GM12875 (cell line): ENCODE data around the gene CHPF.

ENCODE experiments used
- H3K4me3 ChIP-seq: one replicate; pipeline ENCODE4 v1.5.1; 2011; ENCODE audit warnings: low read depth, low read length, control low read depth
- CTCF ChIP-seq: IDR thresholded peaks from 2 replicates; pipeline ENCODE4 v1.5.1; 2011; ENCODE audit warnings: low read depth, mild to moderate bottlenecking, control low read depth, inconsistent platforms, low read length, moderate library complexity, borderline replicate concordance; ENCODE audit not compliant: insufficient read depth

CHPF gene

DNA sequence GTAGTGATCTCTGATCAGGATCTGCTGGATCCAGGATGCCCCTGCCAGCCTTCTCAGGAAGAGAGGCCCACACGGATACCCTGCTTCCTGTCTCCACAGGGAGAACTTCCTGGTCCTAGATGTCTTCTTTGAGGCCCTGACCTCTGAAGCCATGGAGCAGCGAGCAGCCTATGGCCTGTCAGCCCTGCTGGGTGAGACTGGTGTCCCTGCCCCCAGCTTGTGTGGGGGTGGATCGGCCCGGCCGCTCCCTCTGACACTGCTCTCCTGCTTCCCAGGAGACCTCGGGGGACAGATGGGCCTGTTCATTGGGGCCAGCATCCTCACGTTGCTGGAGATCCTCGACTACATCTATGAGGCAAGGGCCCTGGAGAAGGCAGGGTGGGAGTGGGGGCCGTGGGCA, 6.6 kb downstream of the CHPF start:
- no peak for TF ChIP-seq CTCF
- H3K4me3 ChIP-seq, result no peak overlapping the region

DNA sequence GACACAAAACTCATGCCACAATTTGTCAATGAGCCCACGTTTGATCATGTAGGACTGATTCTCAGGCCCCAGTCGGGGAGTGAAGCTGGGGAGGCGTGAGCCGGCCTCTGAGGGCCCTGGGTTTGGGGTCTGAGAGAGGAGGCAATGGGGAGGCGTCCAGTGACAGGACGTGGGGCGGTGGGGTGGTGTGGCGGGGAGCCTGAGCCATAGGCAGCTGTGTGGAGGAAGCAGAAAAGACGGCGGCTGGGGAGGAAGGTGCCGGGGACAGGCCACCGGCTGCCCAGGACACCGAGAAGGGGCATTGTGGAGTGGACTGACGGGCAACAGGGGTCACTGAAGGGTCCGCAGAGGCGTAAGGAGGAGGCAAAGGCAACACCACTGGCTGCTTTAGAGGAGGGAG, 7.2 kb downstream of the CHPF start:
- TF ChIP-seq CTCF, result no peak

GRCh38 chr2:219533930-219534661, 9.5 kb downstream of the CHPF start:
- H3K4me3 ChIP-seq, result no peak overlapping the region
- TF ChIP-seq CTCF, result no peak

More for the DNA sequence above, 7.2 kb downstream of the CHPF start:
- no peak overlapping the region for H3K4me3 ChIP-seq

DNA sequence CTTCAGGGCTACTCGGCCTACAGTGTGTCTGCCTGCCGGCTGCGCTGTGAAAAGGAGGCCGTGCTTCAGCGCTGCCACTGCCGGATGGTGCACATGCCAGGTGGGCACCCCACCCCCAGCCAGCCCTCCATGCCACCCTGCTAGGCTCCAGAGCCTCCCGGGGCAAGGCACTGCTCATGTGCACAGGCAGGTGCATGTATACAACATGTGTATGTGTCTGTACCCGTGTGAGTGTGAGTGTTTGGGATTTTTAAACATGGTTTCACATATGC, 11.3 kb downstream of the CHPF start:
- TF ChIP-seq CTCF, result no peak
- H3K4me3 ChIP-seq, result no peak overlapping the region

- no peak overlapping the region for H3K4me3 ChIP-seq
- no peak for TF ChIP-seq CTCF
These were observed 11.8 kb downstream of the CHPF start for GRCh38 chr2:219531639-219532377.

GRCh38 chr2:219530048-219530963, 13.3 kb downstream of the CHPF start:
- H3K4me3 ChIP-seq, result no peak overlapping the region
- TF ChIP-seq CTCF, result peak; percentile 98
